Neural cell (in vitro differentiated cells): ENCODE data around the gene PAX8. TPM values are rescaled to one million over a fixed set of nuclear protein-coding genes. Genes with fewer than 3 reads are reported as not detected.
"Not testable (repeated sequence)": the region's sequence is repeated elsewhere in the genome, so short reads cannot be mapped to it uniquely, and the experiment has no call there.

Experiments used
- H2AFZ ChIP-seq: fragments of 200-600, 300-800 bp; sonication (generic), shearing (Covaris generic); 2 replicates; pipeline ENCODE4 v1.6.0; 2014; ENCODE audit warnings: low read depth, mild to moderate bottlenecking, antibody characterized with exemption, low read length, moderate library complexity
- H3F3A ChIP-seq: fragments of 200-600 bp; shearing (Covaris generic); 2 replicates; pipeline ENCODE4 v1.6.1; 2016; ENCODE audit warnings: mild to moderate bottlenecking, moderate library complexity, mixed read lengths, antibody characterized with exemption, low read length; ENCODE audit not compliant: insufficient read depth, poor library complexity, severe bottlenecking
- H3K27ac ChIP-seq: fragments of 200-600, 300-800 bp; sonication (generic), shearing (Covaris generic); 2 replicates; pipeline ENCODE4 v1.5.1; 2014; ENCODE audit warnings: mild to moderate bottlenecking, low read length, moderate library complexity
- H3K27me3 ChIP-seq: fragments of 300-800, 200-600 bp; sonication (generic), shearing (Covaris generic); 2 replicates; pipeline ENCODE4 v1.6.0; 2014; ENCODE audit warnings: mild to moderate bottlenecking, low read depth, low read length, moderate library complexity; ENCODE audit not compliant: insufficient read depth
- H3K36me3 ChIP-seq: fragments of 300-800, 200-600 bp; sonication (generic), shearing (Covaris generic); 2 replicates; pipeline ENCODE4 v1.5.1; 2014; ENCODE audit warnings: mild to moderate bottlenecking, antibody characterized with exemption, low read length, moderate library complexity; ENCODE audit not compliant: insufficient read depth
- H3K4me2 ChIP-seq: fragments of 300-800, 200-600 bp; sonication (generic), shearing (Covaris generic); 2 replicates; pipeline ENCODE4 v1.6.0; 2014; ENCODE audit warnings: mild to moderate bottlenecking, low read length
- H3K4me3 ChIP-seq: fragments of 300-800, 200-600 bp; sonication (generic), shearing (Covaris generic); 2 replicates; pipeline ENCODE4 v1.5.1; 2014; ENCODE audit warnings: mild to moderate bottlenecking, low read length, moderate library complexity
- H3K79me2 ChIP-seq: fragments of 200-600 bp; shearing (Covaris generic); replicated peaks from 2 replicates; pipeline ENCODE4 v1.6.0; 2014; ENCODE audit warnings: mild to moderate bottlenecking, low read length, moderate library complexity; ENCODE audit not compliant: insufficient read depth
- H3K9ac ChIP-seq: fragments of 300-800, 200-600 bp; sonication (generic), shearing (Covaris generic); 2 replicates; pipeline ENCODE4 v1.6.1; 2016; ENCODE audit warnings: mild to moderate bottlenecking, low read length, mixed read lengths
- H3K9me2 ChIP-seq: fragments of 200-600 bp; shearing (Covaris generic); 2 replicates; pipeline ENCODE4 v1.6.1; 2016; ENCODE audit warnings: mild to moderate bottlenecking, low read length, mixed read lengths; ENCODE audit not compliant: insufficient read depth
- H3K9me3 ChIP-seq: fragments of 200-600, 300-800 bp; sonication (generic), shearing (Covaris generic); 2 replicates; pipeline ENCODE4 v1.6.1; 2016; ENCODE audit warnings: mild to moderate bottlenecking, mixed run types, low read length, moderate library complexity, mixed read lengths
- H4K20me1 ChIP-seq: fragments of 200-600 bp; shearing (Covaris generic); 2 replicates; pipeline ENCODE4 v1.6.1; 2016; ENCODE audit warnings: mild to moderate bottlenecking, mixed run types; ENCODE audit not compliant: insufficient read depth
- CTCF ChIP-seq: fragments of 450-650 bp; IDR thresholded peaks from 2 replicates; pipeline ENCODE4 v1.5.1; 2014; ENCODE audit warnings: antibody characterized with exemption, mild to moderate bottlenecking, moderate library complexity; ENCODE audit not compliant: poor library complexity, severe bottlenecking
- EP300 ChIP-seq: fragments of 450-650 bp; conservative IDR thresholded peaks from 2 replicates; pipeline ENCODE4 v1.6.1; 2014; ENCODE audit warnings: antibody characterized with exemption, mild to moderate bottlenecking, moderate library complexity; ENCODE audit not compliant: poor library complexity, severe bottlenecking
- EZH2 ChIP-seq: fragments of 200-600, 300-800 bp; shearing (Covaris generic), sonication (generic); IDR thresholded peaks from 2 replicates; pipeline ENCODE4 v1.6.1; 2014; ENCODE audit warnings: antibody characterized with exemption, low read length, borderline replicate concordance, mild to moderate bottlenecking; ENCODE audit not compliant: insufficient read depth, poor library complexity, severe bottlenecking
- MXI1 ChIP-seq: fragments of 450-650 bp; conservative IDR thresholded peaks from 2 replicates; pipeline ENCODE4 v1.6.1; 2014; ENCODE audit warnings: antibody characterized with exemption, mild to moderate bottlenecking; ENCODE audit not compliant: poor library complexity, severe bottlenecking
- POLR2AphosphoS5 ChIP-seq: IDR thresholded peaks from 2 replicates; pipeline ENCODE4 v1.6.1; 2012
- RAD21 ChIP-seq: fragments of 450-650 bp; conservative IDR thresholded peaks from 2 replicates; pipeline ENCODE4 v1.6.1; 2014; ENCODE audit warnings: antibody characterized with exemption, mild to moderate bottlenecking, moderate library complexity
- REST ChIP-seq: IDR thresholded peaks from 2 replicates; pipeline ENCODE4 v1.6.1; 2012; ENCODE audit warnings: borderline replicate concordance
- TAF1 ChIP-seq: IDR thresholded peaks from 2 replicates; pipeline ENCODE4 v1.6.1; 2012; ENCODE audit warnings: low read depth
- polyA plus RNA-seq: library from polyadenylated mRNA; depleted of rRNA; stranded (reverse); fragments of >200 nt; gene quantifications from 2 replicates; pipeline ENCODE4 v1.2.3, GENCODE V29; 2014

The PAX8 gene
- polyA plus RNA-seq, 1 donor from 2014 or later, result not detected

- not testable (repeated sequence) for H3K9ac ChIP-seq, H2AFZ ChIP-seq, H3K9me2 ChIP-seq, H3K36me3 ChIP-seq, H3K9me3 ChIP-seq, H3K4me2 ChIP-seq, H3K4me3 ChIP-seq, H3F3A ChIP-seq, H3K27ac ChIP-seq, H3K27me3 ChIP-seq, H4K20me1 ChIP-seq, H3K79me2 ChIP-seq
Observed at GRCh38 chr2:113235347-113236226, 43.1 kb downstream of the PAX8 start.

GRCh38 chr2:113234721-113235346 lies 43.9 kb downstream of the PAX8 start:
- Histone ChIP-seq H2AFZ (no peak overlapping the region), H3K9me2 (no peaks in the 10 kb centered on the region), H3K9ac (no peak overlapping the region), H3K4me2 (no peak overlapping the region), H3K36me3 (no peaks in the 10 kb centered on the region), H3K27me3 (no peaks in the 10 kb centered on the region), H3K9me3 (no peaks in the 10 kb centered on the region), H4K20me1 (no peaks in the 10 kb centered on the region), H3K27ac (no peak overlapping the region), H3F3A (no peaks in the 10 kb centered on the region), H3K4me3 (no peak overlapping the region), H3K79me2 (no peaks in the 10 kb centered on the region)
- TF ChIP-seq REST (no peak), EZH2 (no peak), POLR2AphosphoS5 (no peak), EP300 (no peak), MXI1 (no peak), RAD21 (no peak)

GRCh38 chr2:113233593-113234550 lies 44.8 kb downstream of the PAX8 start:
- H2AFZ ChIP-seq, result no peak overlapping the region
- no peaks in the 10 kb centered on the region for H4K20me1 ChIP-seq
- no peak overlapping the region for H3K4me3 ChIP-seq
- H3K27ac ChIP-seq, result no peak overlapping the region
- H3K9me2 ChIP-seq, result no peaks in the 10 kb centered on the region
- TF ChIP-seq TAF1, result no peak
- no peak for TF ChIP-seq EP300
- no peak for TF ChIP-seq REST
- TF ChIP-seq CTCF, result no peak
- no peak overlapping the region for H3K4me2 ChIP-seq
- no peaks in the 10 kb centered on the region for H3K9me3 ChIP-seq
- no peaks in the 10 kb centered on the region for H3K79me2 ChIP-seq
- H3K9ac ChIP-seq, result no peak overlapping the region
- H3K36me3 ChIP-seq, result no peaks in the 10 kb centered on the region
- no peaks in the 10 kb centered on the region for H3F3A ChIP-seq
- H3K27me3 ChIP-seq, result no peaks in the 10 kb centered on the region
